Stimulated activated CD4-positive, alpha-beta T cell treated with anti-CD3 and anti-CD28 coated beads, Interleukin-4, amount 100 ng/mL, for 4 hours (primary cell): Measurements from ENCODE around the gene SNRPD2.

Experiments used
- DNase-seq, 2 experiments: peaks; one replicate each; pipeline ENCODE4 v3.0.0-alpha.2; 2020

Gene SNRPD2

GRCh38 chr19:45655073-45655472 is 36.7 kb downstream of the SNRPD2 start:
- DNase-seq: no peak

GRCh38 chr19:45653634-45654033 is 38.1 kb downstream of the SNRPD2 start:
- no peak for DNase-seq

- no peak for DNase-seq
Measured at GRCh38 chr19:45650722-45651121, 41.0 kb downstream of the SNRPD2 start.

GRCh38 chr19:45646345-45646698 is 45.4 kb downstream of the SNRPD2 start:
- DNase-seq: no peak

GRCh38 chr19:45645631-45646344 is 46.0 kb downstream of the SNRPD2 start:
- peak; percentile 68 to 70 for DNase-seq

- no peak for DNase-seq
Measured at GRCh38 chr19:45645068-45645630, 46.6 kb downstream of the SNRPD2 start.

- DNase-seq: no peak
Measured at GRCh38 chr19:45643927-45644771, 47.6 kb downstream of the SNRPD2 start.

GRCh38 chr19:45643024-45643926 is 48.5 kb downstream of the SNRPD2 start:
- DNase-seq: peak; percentile 90 to 96

GRCh38 chr19:45641274-45642105 is 50.3 kb downstream of the SNRPD2 start:
- peak; percentile 51 to 72 for DNase-seq

- peak in 1 of 2 experiments; percentile 33 for DNase-seq
Measured at GRCh38 chr19:45640849-45641273, 50.9 kb downstream of the SNRPD2 start.

GRCh38 chr19:45638930-45639729 is 52.6 kb downstream of the SNRPD2 start, which contains the start of gene EML2:
TSS of gene EML2 (minus strand) at chr19:45639397. CDS start at chr19:45639376, 21 bp downstream.
- DNase-seq: peak; percentile 43 to 62

GRCh38 chr19:45637890-45638667 is 53.7 kb downstream of the SNRPD2 start:
- DNase-seq: no peak
